GM19324 (cell line): ENCODE measurements around the gene TNS1.

Experiments used
- ATAC-seq: cut with Tn5 transposase; IDR thresholded peaks from one replicate; pipeline ENCODE4 v1.9.1; 2021; ENCODE audit warnings: mild to moderate bottlenecking, moderate library complexity; ENCODE audit not compliant: unreplicated experiment, low FRiP score

Gene TNS1

DNA sequence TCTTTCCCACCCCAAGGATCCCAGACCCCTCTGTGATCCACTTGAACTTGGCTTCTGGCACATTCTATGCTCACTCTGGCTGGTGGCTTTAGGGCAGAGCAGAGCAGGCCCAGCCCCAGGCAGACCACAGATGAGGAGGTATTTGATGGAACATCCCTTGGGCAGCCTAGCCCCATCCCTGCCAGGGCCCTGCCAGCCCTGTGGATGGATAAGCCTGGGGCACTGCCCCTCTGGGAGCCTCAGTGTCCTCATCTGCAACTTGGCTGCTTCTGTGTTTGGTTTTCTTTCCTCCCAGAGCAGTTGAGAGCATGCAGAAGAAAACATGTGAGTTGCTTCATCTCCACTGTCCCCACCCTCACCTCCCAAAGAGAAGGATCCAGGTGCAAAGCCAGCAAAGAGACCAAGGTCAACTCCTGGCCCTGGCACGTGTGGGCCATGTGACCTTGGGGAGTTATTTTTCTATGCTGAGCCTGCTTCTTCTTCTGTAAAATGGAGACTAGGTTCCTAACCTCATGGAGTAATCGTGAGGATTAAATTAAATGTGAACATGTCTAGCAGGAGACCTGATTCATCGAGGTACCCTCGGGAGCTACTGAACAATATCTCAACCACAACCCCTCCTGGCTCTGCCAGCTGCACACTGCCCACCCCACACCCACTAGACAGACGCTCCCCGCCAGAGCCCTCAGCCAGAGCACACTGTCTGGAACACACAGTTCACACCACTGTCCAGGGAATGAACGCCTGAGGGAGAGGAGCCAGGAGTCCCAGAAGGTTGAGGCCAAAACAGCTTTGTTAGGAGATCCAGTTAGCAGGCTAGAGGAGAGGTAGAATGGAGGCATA lies 14.6 kb upstream of the TNS1 start:
- ATAC-seq = no peak

DNA sequence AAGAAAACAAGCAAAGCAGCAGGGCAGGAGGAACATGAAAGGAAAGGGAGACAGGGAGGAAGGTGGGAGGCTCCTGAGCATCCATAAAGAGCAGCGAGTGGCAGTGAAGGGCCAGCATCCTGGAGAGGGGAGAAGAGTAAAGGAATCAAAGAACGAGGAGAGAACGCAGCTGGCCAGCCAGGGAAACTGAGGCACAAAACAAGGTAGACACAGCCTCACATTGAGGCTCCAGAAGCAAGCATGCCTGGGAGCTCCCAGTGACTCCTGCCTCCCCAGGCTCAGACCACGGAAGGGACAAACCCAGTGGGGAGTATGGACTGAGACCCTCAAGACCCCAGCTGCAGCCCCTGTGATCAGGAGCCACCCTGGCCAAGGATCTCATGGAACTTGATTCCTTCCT lies 14.0 kb upstream of the TNS1 start:
- ATAC-seq = no peak

- no peak for ATAC-seq
These were observed 13.1 kb upstream of the TNS1 start for GRCh38 chr2:218015586-218016521.

GRCh38 chr2:218014706-218015585 lies 12.2 kb upstream of the TNS1 start:
- ATAC-seq = no peak

DNA sequence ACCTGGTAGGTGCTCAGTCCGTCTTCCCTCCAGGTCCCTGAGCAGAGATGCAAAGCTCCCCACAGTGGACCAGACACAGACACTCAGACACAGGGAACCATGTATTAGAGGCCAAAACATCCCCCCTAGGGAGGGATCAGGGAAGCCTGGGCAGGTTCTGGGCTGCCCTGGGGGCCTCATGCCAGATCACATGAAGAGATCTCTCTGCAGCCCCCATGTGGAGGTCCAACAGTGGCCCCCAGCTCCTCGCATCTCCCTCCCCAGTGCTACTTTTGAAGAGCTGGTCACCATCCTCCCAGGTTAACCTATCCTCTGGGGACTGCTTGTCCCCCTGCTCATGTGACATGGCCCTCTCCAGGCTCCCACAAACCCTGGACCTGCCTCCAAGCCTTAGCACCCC lies 10.5 kb upstream of the TNS1 start:
- no peak for ATAC-seq

DNA sequence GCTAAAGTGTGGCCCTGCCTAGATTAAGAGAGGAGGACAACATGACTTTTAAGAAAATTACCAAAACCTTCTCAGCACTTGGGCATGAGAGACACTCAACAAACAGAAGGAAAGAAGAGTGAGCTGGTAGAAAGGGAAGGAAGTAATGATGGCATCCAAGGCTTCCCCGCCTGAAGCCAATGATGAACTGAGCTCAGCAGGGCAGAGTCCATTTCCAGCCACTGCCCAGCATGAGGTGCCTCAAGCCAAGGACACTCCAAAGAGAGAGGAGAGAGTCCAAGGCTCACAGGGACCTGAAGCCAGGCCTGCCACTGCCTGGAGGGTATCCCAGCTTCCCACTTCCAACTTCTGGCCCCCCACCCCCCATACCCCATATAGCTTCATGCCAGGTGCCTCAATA lies 9.5 kb upstream of the TNS1 start:
- no peak for ATAC-seq

- no peak for ATAC-seq
These were observed 8.9 kb upstream of the TNS1 start for GRCh38 chr2:218011653-218012040.

- ATAC-seq = no peak
These were observed 8.3 kb upstream of the TNS1 start for GRCh38 chr2:218010984-218011652.

DNA sequence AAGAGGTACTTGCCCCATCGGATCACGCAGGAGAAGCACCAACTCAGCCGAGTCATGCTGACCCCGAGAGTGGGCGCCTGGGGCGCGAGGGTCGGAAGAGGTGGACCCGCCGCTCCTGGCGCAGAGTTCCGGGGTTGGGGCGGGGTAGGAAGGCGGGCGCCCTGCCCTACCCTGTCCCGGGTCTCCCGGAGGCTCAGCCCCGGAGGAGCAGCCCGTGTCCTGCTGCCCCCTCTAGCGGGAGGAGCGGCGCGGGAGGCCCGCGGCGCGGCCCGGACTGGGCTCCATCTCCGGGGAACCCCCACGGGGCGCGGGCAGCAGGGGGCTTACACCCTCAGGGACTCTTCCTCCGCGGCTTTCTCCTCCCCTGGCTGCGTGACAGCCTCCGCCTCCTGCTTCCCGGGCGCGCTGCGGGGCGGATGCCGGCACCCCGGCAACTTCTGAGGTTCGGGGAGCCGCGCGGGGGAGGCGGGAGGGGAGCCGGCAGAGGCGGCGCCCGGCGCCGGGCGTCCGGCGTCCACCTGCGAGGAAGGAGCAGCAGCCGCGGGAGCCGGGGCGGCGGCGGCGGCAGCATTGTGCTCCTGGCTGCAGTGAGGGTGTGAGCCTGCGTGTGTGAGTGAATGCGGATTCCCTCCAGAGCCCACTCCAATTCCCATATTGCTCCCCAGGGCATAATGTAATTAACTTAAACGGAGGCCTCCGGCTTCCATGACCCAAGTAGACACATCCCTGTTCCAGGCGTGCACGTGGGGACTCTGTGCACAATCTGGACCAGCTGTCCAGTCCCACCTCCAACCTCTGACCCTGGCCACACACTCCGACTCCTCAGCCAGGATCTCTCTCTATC lies 7.6 kb upstream of the TNS1 start:
- ATAC-seq = no peak

DNA sequence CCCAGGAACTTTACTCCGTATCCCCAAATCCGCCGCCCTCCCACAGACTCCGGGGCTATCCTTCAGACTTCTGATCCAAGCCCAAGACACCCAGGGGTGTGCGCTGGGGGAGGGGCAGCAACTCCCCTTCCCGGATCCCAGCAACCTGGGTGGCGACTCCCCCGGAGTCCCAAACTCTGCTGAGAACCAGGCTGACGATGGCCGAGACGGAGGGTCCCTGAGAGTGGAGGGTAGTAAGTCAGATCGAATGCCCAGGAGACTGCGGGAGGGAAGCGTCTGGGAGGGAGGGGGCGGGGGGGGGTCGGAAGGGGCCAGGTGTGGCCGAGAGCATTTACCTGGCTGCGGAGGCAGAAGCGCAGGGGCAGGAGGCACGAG lies 7.0 kb upstream of the TNS1 start:
- ATAC-seq = no peak

DNA sequence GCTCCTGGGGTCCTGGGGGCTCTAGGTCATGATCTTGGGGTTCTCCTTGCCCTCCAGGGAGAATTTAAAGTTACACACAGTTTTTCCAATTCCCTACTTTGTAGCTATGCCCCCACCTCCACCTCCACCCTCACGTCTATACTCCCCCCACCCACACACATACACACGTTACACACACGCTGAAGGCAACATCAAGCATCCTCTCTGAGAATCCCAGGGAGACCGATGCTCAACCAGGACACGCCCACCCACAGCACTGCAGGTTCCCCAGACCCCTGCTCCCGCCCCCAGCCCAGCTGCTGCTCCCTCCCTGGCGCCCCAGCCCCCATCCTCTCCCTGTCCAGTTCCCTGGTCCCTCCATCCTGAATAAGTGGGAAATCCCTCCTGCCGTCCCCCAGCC lies 6.4 kb upstream of the TNS1 start:
- ATAC-seq = no peak

- no peak for ATAC-seq
These were observed 5.6 kb upstream of the TNS1 start for GRCh38 chr2:218008060-218009040.

DNA sequence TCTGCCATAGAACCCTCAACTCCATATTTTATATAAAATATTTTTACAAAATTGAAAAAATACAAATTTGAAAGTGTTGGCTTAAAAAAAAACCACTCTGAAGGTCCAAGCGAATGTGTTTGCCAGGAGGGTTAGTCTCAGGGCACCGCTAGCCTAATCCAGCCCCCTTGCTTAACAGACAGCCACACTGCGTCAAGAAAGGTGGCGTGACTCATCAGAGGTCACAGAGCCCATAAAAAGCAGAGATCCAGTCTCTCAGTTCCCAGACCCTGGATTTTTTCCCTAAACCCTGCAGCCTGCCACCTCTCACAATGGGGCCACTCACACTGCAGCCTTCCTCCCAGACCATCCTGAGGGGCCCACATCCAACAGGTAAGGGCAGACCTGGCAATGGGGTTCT lies 3.9 kb upstream of the TNS1 start:
- ATAC-seq = no peak

GRCh38 chr2:218005486-218005885 lies 2.7 kb upstream of the TNS1 start:
- no peak for ATAC-seq

GRCh38 chr2:218005028-218005427 lies 2.2 kb upstream of the TNS1 start:
- no peak for ATAC-seq

- no peak for ATAC-seq
These were observed 1.2 kb upstream of the TNS1 start for GRCh38 chr2:218003981-218004419.

- ATAC-seq = no peak
These were observed 618 bp upstream of the TNS1 start for GRCh38 chr2:218003281-218003944.
